Mucosa of descending colon (tissue), 3 donors: ENCODE data around the gene CIPC. TPM values are rescaled to one million over a fixed set of nuclear protein-coding genes. Genes with fewer than 3 reads are reported as not detected.

ENCODE experiments used
- ATAC-seq: fragments of 200-7000 bp; cut with Tn5 transposase; one replicate; pipeline ENCODE4 v1.9.1; 2020; ENCODE audit warnings: mild to moderate bottlenecking, moderate library complexity
- DNase-seq, 3 donors: peaks; one replicate each; pipeline ENCODE4 v3.0.0-alpha.2; 2020
- H3K36me3 ChIP-seq: fragments of 200-600 bp; one replicate; pipeline ENCODE4 v1.8.0; 2021; ENCODE audit warnings: low read depth, mild to moderate bottlenecking
- H3K4me1 ChIP-seq: fragments of 200-600 bp; one replicate; pipeline ENCODE4 v1.8.0; 2021; ENCODE audit warnings: low read depth, mild to moderate bottlenecking
- H3K4me3 ChIP-seq: fragments of 200-600 bp; one replicate; pipeline ENCODE4 v1.8.0; 2021; ENCODE audit warnings: mild to moderate bottlenecking
- H3K9me3 ChIP-seq: fragments of 200-600 bp; one replicate; pipeline ENCODE4 v1.8.0; 2021; ENCODE audit warnings: mild to moderate bottlenecking
- CTCF ChIP-seq: fragments of 200-600 bp; IDR thresholded peaks from one replicate; pipeline ENCODE4 v1.8.0; 2022; ENCODE audit warnings: antibody characterized with exemption, mild to moderate bottlenecking
- intact Hi-C, 2 donors: fragments of 100-400 bp; cut with DNase I in 1 of 2; cut with micrococcal nuclease in 1 of 2; formaldehyde crosslinking; loops; one replicate each; pipeline versions ENCODE4 v1.11.0 to v1.11.1; 2022; cut with DNase I, micrococcal nuclease
- total RNA-seq, 3 donors: library from RNA; stranded (reverse); fragmentation: NEBNext Ultra II Directional in 2 of 3; extraction: Animal tissue kit (Norgen Biotek cat#: 25700) in 2 of 3; gene quantifications; one replicate each; pipeline versions ENCODE4 v1.2.1 to v1.2.4, GENCODE V29; 2021 to 2023
- donor health status: DM: no; HTN: no; CAD: no; lungs with moderate emphysema.
- donor health status: DM: no; HTN: no; CAD: no.
- donor health status: DM: no; HTN: yes; CAD: no.

The CIPC gene
- total RNA-seq, 3 donors from 2014 or later: 45.7 to 84.9 (median 61.0) TPM

- no peak overlapping the region for H3K4me3 ChIP-seq
- H3K9me3 ChIP-seq: peaks cover 19% of the 10 kb centered on the region
- no peak for TF ChIP-seq CTCF
- ATAC-seq: peak; percentile 22
- DNase-seq: no peak
- peaks cover 6% of the 10 kb centered on the region for H3K4me1 ChIP-seq
- intact Hi-C loops: no loop called here
- H3K36me3 ChIP-seq: no peaks in the 10 kb centered on the region
Observed at GRCh38 chr14:77088645-77089044, 9.4 kb upstream of the CIPC start.

DNA sequence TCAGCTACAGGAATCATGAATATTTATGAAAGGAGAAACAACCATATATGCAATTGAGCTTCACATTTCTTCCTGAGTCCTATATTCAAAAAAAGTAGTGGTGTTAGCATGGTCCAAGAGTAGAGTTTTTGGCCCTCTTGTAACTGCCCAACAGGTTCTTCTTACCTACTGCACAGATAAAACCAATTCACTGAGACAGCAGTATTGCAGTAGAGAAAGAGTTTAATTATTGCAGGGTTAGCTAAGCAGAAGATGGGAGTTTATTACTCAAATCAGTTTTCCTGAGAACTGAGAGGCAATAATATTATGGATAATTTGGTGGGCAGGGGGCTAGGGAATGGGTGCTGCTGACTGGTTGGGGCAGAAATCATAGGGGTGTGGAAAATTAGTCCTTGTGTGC, 6.5 kb upstream of the CIPC start:
- H3K36me3 ChIP-seq: no peaks in the 10 kb centered on the region
- DNase-seq: no peak
- H3K4me1 ChIP-seq: peaks cover 7% of the 10 kb centered on the region
- no peak for ATAC-seq
- H3K4me3 ChIP-seq: no peak overlapping the region
- H3K9me3 ChIP-seq: peaks cover 19% of the 10 kb centered on the region
- no peak for TF ChIP-seq CTCF
- intact Hi-C loops: no loop called here

GRCh38 chr14:77092676-77093075, 5.4 kb upstream of the CIPC start:
- intact Hi-C loops: no loop called here
- H3K9me3 ChIP-seq: peaks cover 19% of the 10 kb centered on the region
- H3K36me3 ChIP-seq: no peaks in the 10 kb centered on the region
- peaks cover 11% of the 10 kb centered on the region for H3K4me1 ChIP-seq
- no peak overlapping the region for H3K4me3 ChIP-seq
- ATAC-seq (no peak), DNase-seq (no peak)
- TF ChIP-seq CTCF: no peak

DNA sequence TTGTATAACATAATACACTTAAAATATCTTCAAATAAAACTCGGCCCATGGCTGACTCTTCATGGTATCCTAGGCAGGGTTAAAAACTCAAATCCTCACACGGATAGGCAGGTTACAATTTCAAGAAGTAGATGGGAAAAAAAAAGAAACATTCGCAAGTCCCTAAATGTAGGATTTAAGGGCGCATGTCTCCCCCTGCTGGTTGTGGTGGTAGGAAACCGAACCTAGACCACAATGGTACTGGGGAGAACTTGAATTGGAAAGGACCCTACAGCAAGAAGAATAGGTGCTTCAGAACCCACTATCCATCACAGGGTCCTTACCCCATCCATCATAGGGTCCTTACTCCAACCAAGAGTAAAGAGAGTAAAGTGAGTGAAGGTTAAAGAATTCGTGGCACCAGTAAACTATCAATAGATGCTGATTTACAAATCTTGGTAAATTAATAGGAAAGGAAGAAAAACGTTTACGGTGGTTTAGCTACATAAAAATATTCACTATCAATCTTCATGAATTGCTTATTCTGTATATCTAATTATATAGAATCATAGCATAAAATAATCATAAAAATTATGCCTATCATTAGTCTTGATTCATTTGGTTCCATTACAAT, 3.3 kb upstream of the CIPC start:
- intact Hi-C loops: no loop called here
- DNase-seq: peak in 2 of 3 donors; percentile 70 to 91
- Histone ChIP-seq H3K4me3 (no peak overlapping the region), H3K9me3 (peaks cover 19% of the 10 kb centered on the region), H3K4me1 (peaks cover 18% of the 10 kb centered on the region), H3K36me3 (no peaks in the 10 kb centered on the region)
- TF ChIP-seq CTCF: peak; percentile 57
- ATAC-seq: no peak

- DNase-seq: no peak
- Histone ChIP-seq H3K9me3 (peaks cover 2% of the 10 kb centered on the region), H3K4me3 (peak overlapping the region; percentile 71), H3K36me3 (no peaks in the 10 kb centered on the region), H3K4me1 (peaks cover 40% of the 10 kb centered on the region)
- no peak for TF ChIP-seq CTCF
- ATAC-seq: peak; percentile 37
- intact Hi-C loops: no loop called here
Observed at GRCh38 chr14:77097006-77097699, 905 bp upstream of the CIPC start.
